ENCODE data around the gene GNAO1.

The GNAO1 gene

GRCh38 chr16:56336711-56337110 lies 145.4 kb downstream of the GNAO1 start:
- DNase-seq (ENCODE audit: low spot score) = no peak

GRCh38 chr16:56337131-56337857 lies 146.0 kb downstream of the GNAO1 start:
- DNase-seq (ENCODE audit: low spot score) = no peak

GRCh38 chr16:56337858-56338325 lies 146.6 kb downstream of the GNAO1 start:
- no peak for DNase-seq (ENCODE audit: low spot score)

- DNase-seq (ENCODE audit: low spot score) = no peak
Observed at GRCh38 chr16:56338566-56339318, 147.5 kb downstream of the GNAO1 start.

GRCh38 chr16:56339431-56340195 lies 148.3 kb downstream of the GNAO1 start:
- DNase-seq (ENCODE audit: low spot score) = no peak

GRCh38 chr16:56340416-56340815 lies 149.1 kb downstream of the GNAO1 start:
- no peak for DNase-seq (ENCODE audit: low spot score)

GRCh38 chr16:56340864-56341365 lies 149.6 kb downstream of the GNAO1 start:
- DNase-seq (ENCODE audit: low spot score) = no peak

- no peak for DNase-seq (ENCODE audit: low spot score)
Observed at GRCh38 chr16:56341656-56342399, 150.5 kb downstream of the GNAO1 start.

GRCh38 chr16:56343661-56344517 lies 152.6 kb downstream of the GNAO1 start:
- no peak for DNase-seq (ENCODE audit: low spot score)

- DNase-seq (ENCODE audit: low spot score) = no peak
Observed at GRCh38 chr16:56344518-56345405, 153.5 kb downstream of the GNAO1 start.

- DNase-seq (ENCODE audit: low spot score) = no peak
Observed at GRCh38 chr16:56345406-56346050, 154.2 kb downstream of the GNAO1 start.

GRCh38 chr16:56346131-56346890 lies 155.0 kb downstream of the GNAO1 start:
- DNase-seq (ENCODE audit: low spot score) = no peak

- no peak for DNase-seq (ENCODE audit: low spot score)
Observed at GRCh38 chr16:56347166-56347565, 155.9 kb downstream of the GNAO1 start.

GRCh38 chr16:56347670-56348069 lies 156.4 kb downstream of the GNAO1 start:
- no peak for DNase-seq (ENCODE audit: low spot score)

- no peak for DNase-seq (ENCODE audit: low spot score)
Observed at GRCh38 chr16:56348168-56349085, 157.1 kb downstream of the GNAO1 start.

- DNase-seq (ENCODE audit: low spot score) = no peak
Observed at GRCh38 chr16:56349086-56349415, 157.8 kb downstream of the GNAO1 start.

GRCh38 chr16:56349711-56350161 lies 158.4 kb downstream of the GNAO1 start:
- DNase-seq (ENCODE audit: low spot score) = no peak

Data from Ammon's horn (tissue), 1 donor.